A673 (cell line): ENCODE results near the gene BABAM2.

Experiments
- CTCF ChIP-seq: fragments of 300-800, 200-600 bp; sonication (generic); conservative IDR thresholded peaks from 2 replicates; pipeline ENCODE4 v1.5.1; 2017; ENCODE audit warnings: low read depth, mild to moderate bottlenecking, antibody characterized with exemption, low read length, moderate library complexity, mixed read lengths
- EZH2 ChIP-seq: fragments of 200-600 bp; sonication (generic); IDR thresholded peaks from 2 replicates; pipeline ENCODE4 v1.6.1; 2017; ENCODE audit warnings: borderline replicate concordance, low read depth, mild to moderate bottlenecking, mixed read lengths, antibody characterized with exemption, low read length; ENCODE audit not compliant: poor library complexity, severe bottlenecking

GRCh38 chr2:28048341-28048740, 157.8 kb downstream of the BABAM2 start:
- TF ChIP-seq CTCF, result no peak
- no peak for TF ChIP-seq EZH2
